K562 (cell line): ENCODE measurements around the gene COL15A1. TPM values are rescaled to one million over a fixed set of nuclear protein-coding genes. Genes with fewer than 3 reads are reported as not detected.

ENCODE experiments used
- CSDE1 ChIP-seq, 2 experiments: fragments of 450-650 bp; IDR thresholded peaks; 2 replicates each; pipeline ENCODE4 v1.6.1; 2016; ENCODE audit warnings: mild to moderate bottlenecking in 1 of 2
- ETV1 ChIP-seq: fragments of 450-650 bp; conservative IDR thresholded peaks from 2 replicates; pipeline ENCODE4 v1.6.1; 2016; ENCODE audit warnings: missing genetic modification characterization, control low read depth, low read depth, missing compliant biosample characterization
- JUNB ChIP-seq: fragments of 450-650 bp; formaldehyde crosslinking; conservative IDR thresholded peaks from 2 replicates; pipeline ENCODE4 v1.4.0; 2020; ENCODE audit warnings: mild to moderate bottlenecking
- KDM5B ChIP-seq: fragments of 200-600 bp; sonication (generic); IDR thresholded peaks from 2 replicates; pipeline ENCODE4 v1.6.1; 2012; ENCODE audit warnings: low read depth, mild to moderate bottlenecking, moderate library complexity, low read length, control low read depth, inconsistent platforms; ENCODE audit not compliant: insufficient replicate concordance
- KLF6 ChIP-seq: fragments of 250-450 bp; sonication (Bioruptor Pico); IDR thresholded peaks from 2 replicates; pipeline ENCODE4 v1.4.0; 2020; ENCODE audit warnings: mild to moderate bottlenecking, moderate library complexity, borderline replicate concordance
- MAZ ChIP-seq, 2 experiments: fragments of 450-650 bp in 1 of 2; sonication (generic) in 1 of 2; formaldehyde crosslinking; IDR thresholded peaks in 1 of 2; conservative IDR thresholded peaks in 1 of 2; 2 replicates each; pipeline versions ENCODE4 v1.4.0 to v1.5.0; 2020; ENCODE audit warnings: mild to moderate bottlenecking in 1 of 2, missing genetic modification reagents in 1 of 2
- PHF21A ChIP-seq: fragments of 450-650 bp; IDR thresholded peaks from 2 replicates; pipeline ENCODE4 v1.6.1; 2017; ENCODE audit warnings: low read depth, borderline replicate concordance
- SIN3B ChIP-seq: fragments of 450-650 bp; IDR thresholded peaks from 2 replicates; pipeline ENCODE4 v1.6.1; 2017; ENCODE audit warnings: low read depth, mild to moderate bottlenecking, moderate library complexity
- ZNF184 ChIP-seq: sonication (generic); formaldehyde crosslinking; IDR thresholded peaks from 2 replicates; pipeline ENCODE4 v1.5.0; 2020; ENCODE audit warnings: missing genetic modification reagents
- ZNF586 ChIP-seq: fragments of 450-650 bp; formaldehyde crosslinking; conservative IDR thresholded peaks from 2 replicates; pipeline ENCODE4 v1.4.0; 2020; ENCODE audit warnings: mild to moderate bottlenecking, moderate library complexity
- polyA plus RNA-seq, 8 experiments: library from polyadenylated mRNA; depleted of rRNA in 4 of 8; stranded (reverse) in 5 of 8; unstranded in 3 of 8; fragments of >200 nt; fragmentation: Nextera tagmentation in 2 of 8; fragmentation: Illumina TruSeq in 1 of 8; extraction: Ambion mirVana in 2 of 8; extraction: Trizol in 1 of 8; gene quantifications; 2 replicates each; pipeline versions ENCODE4 v1.2.1 to v1.2.3, GENCODE V29; 2011 to 2014; ENCODE audit warnings: inconsistent platforms in 1 of 8, missing spikeins in 1 of 8
- total RNA-seq, 7 experiments: library from RNA; depleted of rRNA in 6 of 7; stranded (reverse); fragments of >200 nt in 6 of 7; fragmentation: Illumina TruSeq in 2 of 7; extraction: Trizol in 2 of 7; gene quantifications; 2 replicates each; pipeline versions ENCODE4 v1.2.1 to v1.2.3, GENCODE V29; 2011 to 2021; ENCODE audit warnings: low replicate concordance in 1 of 7
- TF ChIP-seq, protein P1 (sequence below), 2 experiments: fragments of 450-650 bp; formaldehyde crosslinking in 1 of 2; IDR thresholded peaks; 2 replicates each; pipeline versions ENCODE4 v1.4.0 to v1.6.1; 2014 to 2020; ENCODE audit warnings: mild to moderate bottlenecking in 2 of 2, borderline replicate concordance in 1 of 2, low read depth in 1 of 2
- TF ChIP-seq, protein P2 (sequence below): fragments of 450-650 bp; IDR thresholded peaks from one replicate; pipeline ENCODE4 v1.6.1; 2018; ENCODE audit warnings: mild to moderate bottlenecking, moderate library complexity; ENCODE audit not compliant: partially characterized antibody
- TF ChIP-seq, protein P3 (sequence below): fragments of 450-650 bp; IDR thresholded peaks from 2 replicates; pipeline ENCODE4 v1.6.1; 2016; ENCODE audit warnings: missing biosample characterization, missing genetic modification characterization
- TF ChIP-seq, protein P4 (sequence below): fragments of 450-650 bp; IDR thresholded peaks from 2 replicates; pipeline ENCODE4 v1.6.1; 2016; ENCODE audit warnings: low read depth, mild to moderate bottlenecking, moderate library complexity

Gene COL15A1
- total and polyA plus RNA-seq, 9 of the 15 experiments (the other 6 are each of a cell fraction or from before 2014, with no cell fraction given) = 0.46 to 5.1 (median 2.6) TPM

DNA sequence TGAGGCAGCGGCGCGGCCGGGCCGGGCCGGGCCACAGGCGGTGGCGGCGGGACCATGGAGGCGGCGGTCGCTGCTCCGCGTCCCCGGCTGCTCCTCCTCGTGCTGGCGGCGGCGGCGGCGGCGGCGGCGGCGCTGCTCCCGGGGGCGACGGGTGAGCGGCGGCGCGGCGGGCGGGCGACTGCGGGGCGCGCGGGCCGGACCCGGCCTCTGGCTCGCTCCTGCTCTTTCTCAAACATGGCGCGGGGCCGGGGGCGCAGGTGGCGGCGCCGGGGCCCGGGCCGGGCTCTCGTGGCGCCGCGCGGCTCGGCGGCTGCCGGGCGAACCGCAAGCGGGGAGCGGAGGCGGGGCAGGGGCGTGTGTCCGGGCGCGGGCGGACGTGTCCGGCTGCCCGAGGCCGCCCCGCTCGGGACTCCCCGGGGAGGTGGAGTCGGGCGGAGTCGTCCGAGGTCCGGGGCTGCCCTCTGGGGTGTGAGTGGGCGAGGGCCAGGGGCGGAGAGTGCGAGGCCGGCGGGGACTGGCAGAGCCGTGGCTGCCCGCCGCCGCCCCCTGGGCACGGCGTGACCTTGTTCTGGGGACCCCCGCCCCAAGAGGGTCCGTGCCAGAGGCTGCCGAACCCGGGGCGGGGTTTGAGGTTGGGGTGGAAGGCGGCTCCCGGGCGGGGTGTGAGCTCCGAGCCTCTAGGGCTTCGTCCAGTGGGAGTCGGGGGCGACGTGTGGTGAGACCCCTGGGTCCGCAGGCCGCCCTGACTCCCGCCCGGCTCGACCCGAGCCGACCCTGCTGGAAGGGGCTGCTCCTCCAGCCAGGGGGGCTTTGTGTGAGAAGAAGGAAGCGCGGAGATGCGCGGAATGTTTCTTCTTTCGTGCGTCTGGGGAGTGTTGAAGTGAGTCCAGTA lies 161.7 kb downstream of the COL15A1 start (continued):
- TF ChIP-seq ZNF586 (CRISPR knock-in tag) (no peak), SIN3B (no peak), KLF6 (CRISPR knock-in tag) (no peak), MAZ (CRISPR knock-in tag; conservative IDR thresholded peaks at IDR 0.05 in 1 of 2, IDR thresholded peaks at IDR 0.05 in 1 of 2) (peak; percentile 19 to 73; a peak in 2 of 4 replicates), CSDE1 (IDR thresholded peaks at IDR 0.05) (no peak), ETV1 (tag) (no peak), ZNF184 (no peak), PHF21A (no peak), KDM5B (peak; percentile 16), JUNB (CRISPR knock-in tag) (no peak)
- TF ChIP-seq, protein P1, sequence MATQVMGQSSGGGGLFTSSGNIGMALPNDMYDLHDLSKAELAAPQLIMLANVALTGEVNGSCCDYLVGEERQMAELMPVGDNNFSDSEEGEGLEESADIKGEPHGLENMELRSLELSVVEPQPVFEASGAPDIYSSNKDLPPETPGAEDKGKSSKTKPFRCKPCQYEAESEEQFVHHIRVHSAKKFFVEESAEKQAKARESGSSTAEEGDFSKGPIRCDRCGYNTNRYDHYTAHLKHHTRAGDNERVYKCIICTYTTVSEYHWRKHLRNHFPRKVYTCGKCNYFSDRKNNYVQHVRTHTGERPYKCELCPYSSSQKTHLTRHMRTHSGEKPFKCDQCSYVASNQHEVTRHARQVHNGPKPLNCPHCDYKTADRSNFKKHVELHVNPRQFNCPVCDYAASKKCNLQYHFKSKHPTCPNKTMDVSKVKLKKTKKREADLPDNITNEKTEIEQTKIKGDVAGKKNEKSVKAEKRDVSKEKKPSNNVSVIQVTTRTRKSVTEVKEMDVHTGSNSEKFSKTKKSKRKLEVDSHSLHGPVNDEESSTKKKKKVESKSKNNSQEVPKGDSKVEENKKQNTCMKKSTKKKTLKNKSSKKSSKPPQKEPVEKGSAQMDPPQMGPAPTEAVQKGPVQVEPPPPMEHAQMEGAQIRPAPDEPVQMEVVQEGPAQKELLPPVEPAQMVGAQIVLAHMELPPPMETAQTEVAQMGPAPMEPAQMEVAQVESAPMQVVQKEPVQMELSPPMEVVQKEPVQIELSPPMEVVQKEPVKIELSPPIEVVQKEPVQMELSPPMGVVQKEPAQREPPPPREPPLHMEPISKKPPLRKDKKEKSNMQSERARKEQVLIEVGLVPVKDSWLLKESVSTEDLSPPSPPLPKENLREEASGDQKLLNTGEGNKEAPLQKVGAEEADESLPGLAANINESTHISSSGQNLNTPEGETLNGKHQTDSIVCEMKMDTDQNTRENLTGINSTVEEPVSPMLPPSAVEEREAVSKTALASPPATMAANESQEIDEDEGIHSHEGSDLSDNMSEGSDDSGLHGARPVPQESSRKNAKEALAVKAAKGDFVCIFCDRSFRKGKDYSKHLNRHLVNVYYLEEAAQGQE (IDR thresholded peaks at IDR 0.05; ENCODE audit: borderline replicate concordance) = peak; percentile 81
- TF ChIP-seq, protein P1 (CRISPR knock-in tag; IDR thresholded peaks at IDR 0.05; ENCODE audit: low read depth) = peak; percentile 63; the same call in 1 of the 2 replicates
- TF ChIP-seq, protein P2, sequence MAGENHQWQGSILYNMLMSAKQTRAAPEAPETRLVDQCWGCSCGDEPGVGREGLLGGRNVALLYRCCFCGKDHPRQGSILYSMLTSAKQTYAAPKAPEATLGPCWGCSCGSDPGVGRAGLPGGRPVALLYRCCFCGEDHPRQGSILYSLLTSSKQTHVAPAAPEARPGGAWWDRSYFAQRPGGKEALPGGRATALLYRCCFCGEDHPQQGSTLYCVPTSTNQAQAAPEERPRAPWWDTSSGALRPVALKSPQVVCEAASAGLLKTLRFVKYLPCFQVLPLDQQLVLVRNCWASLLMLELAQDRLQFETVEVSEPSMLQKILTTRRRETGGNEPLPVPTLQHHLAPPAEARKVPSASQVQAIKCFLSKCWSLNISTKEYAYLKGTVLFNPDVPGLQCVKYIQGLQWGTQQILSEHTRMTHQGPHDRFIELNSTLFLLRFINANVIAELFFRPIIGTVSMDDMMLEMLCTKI = no peak
- TF ChIP-seq, protein P3, sequence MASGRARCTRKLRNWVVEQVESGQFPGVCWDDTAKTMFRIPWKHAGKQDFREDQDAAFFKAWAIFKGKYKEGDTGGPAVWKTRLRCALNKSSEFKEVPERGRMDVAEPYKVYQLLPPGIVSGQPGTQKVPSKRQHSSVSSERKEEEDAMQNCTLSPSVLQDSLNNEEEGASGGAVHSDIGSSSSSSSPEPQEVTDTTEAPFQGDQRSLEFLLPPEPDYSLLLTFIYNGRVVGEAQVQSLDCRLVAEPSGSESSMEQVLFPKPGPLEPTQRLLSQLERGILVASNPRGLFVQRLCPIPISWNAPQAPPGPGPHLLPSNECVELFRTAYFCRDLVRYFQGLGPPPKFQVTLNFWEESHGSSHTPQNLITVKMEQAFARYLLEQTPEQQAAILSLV (tag) = no peak
- TF ChIP-seq, protein P4, sequence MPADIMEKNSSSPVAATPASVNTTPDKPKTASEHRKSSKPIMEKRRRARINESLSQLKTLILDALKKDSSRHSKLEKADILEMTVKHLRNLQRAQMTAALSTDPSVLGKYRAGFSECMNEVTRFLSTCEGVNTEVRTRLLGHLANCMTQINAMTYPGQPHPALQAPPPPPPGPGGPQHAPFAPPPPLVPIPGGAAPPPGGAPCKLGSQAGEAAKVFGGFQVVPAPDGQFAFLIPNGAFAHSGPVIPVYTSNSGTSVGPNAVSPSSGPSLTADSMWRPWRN = no peak
